ENCODE measurements around the gene CHTOP. TPM values are rescaled to one million over a fixed set of nuclear protein-coding genes. Genes with fewer than 3 reads are reported as not detected.
A peak's percentile ranks its signal among the peaks of the same experiment; 100 is the strongest.

CHTOP gene
- total RNA-seq, 2 experiments from 2014 or later = 97.1 to 102 TPM

DNA sequence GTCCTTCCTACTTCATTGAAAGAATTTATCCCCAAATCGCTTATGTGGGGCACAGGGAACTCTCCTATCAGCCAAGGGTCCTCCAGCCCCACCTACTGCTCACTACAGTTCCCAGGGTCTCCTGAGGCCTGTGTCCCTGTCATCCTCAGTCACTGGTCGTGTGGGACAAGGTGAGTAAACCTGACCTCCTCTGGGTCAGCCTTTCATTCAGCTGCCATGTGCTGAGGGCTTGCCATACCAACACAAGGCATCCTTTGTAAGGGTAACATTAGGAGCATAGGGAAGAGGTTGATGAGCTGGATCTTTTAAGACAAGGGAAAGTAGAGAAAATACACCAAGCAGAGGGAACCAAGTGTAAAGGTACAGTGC is 13.5 kb downstream of the CHTOP start:
- Histone ChIP-seq H3K9me3 (ENCODE audit: control insufficient read depth in 1 of 2, insufficient read depth in 1 of 2, low read length in 2 of 2) (no peaks in the 10 kb centered on the region), H3K4me1 (ENCODE audit: insufficient read depth, low read length) (peaks cover 41% of the 10 kb centered on the region), H3K27me3 (ENCODE audit: control insufficient read depth in 1 of 2, insufficient read depth in 2 of 2, low read length in 2 of 2) (no peaks in the 10 kb centered on the region), H3K4me3 (ENCODE audit: low read length) (no peak overlapping the region), H3K27ac (ENCODE audit: low read depth in 1 of 2, low read length in 2 of 2) (no peak overlapping the region), H3K36me3 (ENCODE audit: insufficient read depth, low read length) (peaks cover 51% of the 10 kb centered on the region)
- DNase-seq (no peak), ATAC-seq (ENCODE audit: poor library complexity) (no peak)
- no peak for TF ChIP-seq CTCF (IDR thresholded peaks at IDR 0.05)
- Mint-ChIP-seq H3K27ac (peak overlapping the region; percentile 76), H3K27me3 (no peaks in the 10 kb centered on the region), H3K4me3 (peak overlapping the region; percentile 38), H3K36me3 (ENCODE audit: low read depth) (peaks cover 51% of the 10 kb centered on the region), H3K4me1 (ENCODE audit: low read depth) (peaks cover 69% of the 10 kb centered on the region), H3K9me3 (no peaks in the 10 kb centered on the region)
- intact Hi-C loops (cut with DNase I, micrococcal nuclease) = no loop called here
- POLR2A ChIA-PET = interaction anchor here (8.3 kb wide), 1 partner anchor 13 kb away, joined by 89 read pairs; the partner anchor contains the start of gene CHTOP
- CTCF ChIA-PET = no interaction called here

- Mint-ChIP-seq H3K4me1 (ENCODE audit: low read depth) (peaks cover 64% of the 10 kb centered on the region), H3K36me3 (ENCODE audit: low read depth) (peaks cover 43% of the 10 kb centered on the region), H3K4me3 (peak overlapping the region; percentile 55), H3K27me3 (no peaks in the 10 kb centered on the region), H3K9me3 (no peaks in the 10 kb centered on the region), H3K27ac (peak overlapping the region; percentile 76)
- Histone ChIP-seq H3K36me3 (ENCODE audit: insufficient read depth, low read length) (peaks cover 43% of the 10 kb centered on the region), H3K9me3 (ENCODE audit: control insufficient read depth in 1 of 2, insufficient read depth in 1 of 2, low read length in 2 of 2) (no peaks in the 10 kb centered on the region), H3K27ac (ENCODE audit: low read depth in 1 of 2, low read length in 2 of 2) (no peak overlapping the region), H3K4me3 (ENCODE audit: low read length) (no peak overlapping the region), H3K27me3 (ENCODE audit: control insufficient read depth in 1 of 2, insufficient read depth in 2 of 2, low read length in 2 of 2) (no peaks in the 10 kb centered on the region), H3K4me1 (ENCODE audit: insufficient read depth, low read length) (peaks cover 40% of the 10 kb centered on the region)
- POLR2A ChIA-PET = interaction anchor here (1.3 to 8.3 kb wide), 4 partner anchors 8 to 13 kb away, joined by 5 to 89 read pairs (median 10); partner anchors contain the start of genes CHTOP and SNAPIN
- DNase-seq = no peak
- intact Hi-C loops (cut with DNase I, micrococcal nuclease) = loop anchor here in 1 of 2 experiments (2.0 kb wide), 1 partner anchor 13 kb away; the partner anchor contains the start of gene CHTOP
- ATAC-seq (ENCODE audit: poor library complexity) = no peak
- CTCF ChIA-PET = interaction anchor here (1.4 kb wide), 1 partner anchor 115 kb away, joined by 3 read pairs; no protein-coding TSS in a partner anchor
- TF ChIP-seq CTCF (IDR thresholded peaks at IDR 0.05) = no peak
Measured at GRCh38 chr1:153648000-153648643, 14.3 kb downstream of the CHTOP start.

- peak overlapping the region; percentile 76 for H3K4me3 Mint-ChIP-seq
- H3K9me3 Mint-ChIP-seq = no peaks in the 10 kb centered on the region
- H3K36me3 ChIP-seq (ENCODE audit: insufficient read depth, low read length) = peaks cover 31% of the 10 kb centered on the region
- H3K9me3 ChIP-seq (ENCODE audit: control insufficient read depth in 1 of 2, insufficient read depth in 1 of 2, low read length in 2 of 2) = no peaks in the 10 kb centered on the region
- POLR2A ChIA-PET = interaction anchor here (0.6 to 8.3 kb wide), 9 partner anchors 9 to 736 kb away, joined by 3 to 89 read pairs (median 5); partner anchors contain the start of genes CHTOP, ILF2, JTB and SNAPIN
- peaks cover 39% of the 10 kb centered on the region for H3K4me1 ChIP-seq (ENCODE audit: insufficient read depth, low read length)
- ATAC-seq (ENCODE audit: poor library complexity) = peak; percentile 94
- peak in 9 of 14 experiments; percentile 10 to 56 (median 33) for DNase-seq
- H3K27me3 ChIP-seq (ENCODE audit: control insufficient read depth in 1 of 2, insufficient read depth in 2 of 2, low read length in 2 of 2) = no peaks in the 10 kb centered on the region
- peak overlapping the region; percentile 76 for H3K27ac Mint-ChIP-seq
- intact Hi-C loops (cut with DNase I, micrococcal nuclease) = loop anchor here in 1 of 2 experiments (2.0 kb wide), 1 partner anchor 14 kb away; the partner anchor contains the start of gene CHTOP
- no peak for TF ChIP-seq CTCF (IDR thresholded peaks at IDR 0.05)
- H3K4me1 Mint-ChIP-seq (ENCODE audit: low read depth) = peaks cover 52% of the 10 kb centered on the region
- CTCF ChIA-PET = interaction anchor here (0.7 to 1.4 kb wide), 2 partner anchors 9 to 116 kb away, joined by 3 read pairs; no protein-coding TSS in a partner anchor
- peaks cover 32% of the 10 kb centered on the region for H3K36me3 Mint-ChIP-seq (ENCODE audit: low read depth)
- peak overlapping the region; percentile 14 to 18 for H3K27ac ChIP-seq (ENCODE audit: low read depth in 1 of 2, low read length in 2 of 2)
- H3K4me3 ChIP-seq (ENCODE audit: low read length) = no peak overlapping the region
- no peaks in the 10 kb centered on the region for H3K27me3 Mint-ChIP-seq
Measured at GRCh38 chr1:153649137-153649862, 15.4 kb downstream of the CHTOP start.

Data from CD4-positive, alpha-beta T cell (primary cell).